Measurements from ENCODE around the gene RNF26.

DNA sequence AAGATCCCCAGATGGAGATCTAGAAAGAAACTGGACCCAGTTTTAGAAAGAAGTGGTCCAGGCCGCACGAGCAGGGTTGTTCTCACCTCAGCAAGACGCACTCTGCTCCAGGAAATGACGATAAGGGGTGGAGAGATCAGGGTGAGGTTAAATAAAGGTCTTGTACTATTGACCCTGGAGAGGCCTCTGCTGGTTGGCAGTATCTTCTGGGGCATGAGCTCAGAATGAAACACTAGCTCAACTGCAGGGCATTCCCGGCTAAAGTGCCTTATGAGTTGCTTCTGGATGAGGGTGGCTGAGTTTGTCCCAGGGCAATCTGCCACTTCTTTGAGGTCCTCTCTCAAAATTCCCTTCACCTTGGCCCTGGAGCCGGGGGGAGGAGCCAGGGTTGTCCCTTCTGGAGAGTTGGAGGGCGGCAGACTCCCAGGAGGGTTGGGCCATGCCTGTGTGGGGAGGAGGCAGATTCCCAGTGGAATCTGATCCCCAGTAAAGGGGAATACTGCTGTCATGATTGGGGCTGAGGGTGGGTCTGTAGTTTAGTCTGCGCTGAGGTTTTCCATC is 36.2 kb downstream of the RNF26 start:
- TF ChIP-seq, protein P1, sequence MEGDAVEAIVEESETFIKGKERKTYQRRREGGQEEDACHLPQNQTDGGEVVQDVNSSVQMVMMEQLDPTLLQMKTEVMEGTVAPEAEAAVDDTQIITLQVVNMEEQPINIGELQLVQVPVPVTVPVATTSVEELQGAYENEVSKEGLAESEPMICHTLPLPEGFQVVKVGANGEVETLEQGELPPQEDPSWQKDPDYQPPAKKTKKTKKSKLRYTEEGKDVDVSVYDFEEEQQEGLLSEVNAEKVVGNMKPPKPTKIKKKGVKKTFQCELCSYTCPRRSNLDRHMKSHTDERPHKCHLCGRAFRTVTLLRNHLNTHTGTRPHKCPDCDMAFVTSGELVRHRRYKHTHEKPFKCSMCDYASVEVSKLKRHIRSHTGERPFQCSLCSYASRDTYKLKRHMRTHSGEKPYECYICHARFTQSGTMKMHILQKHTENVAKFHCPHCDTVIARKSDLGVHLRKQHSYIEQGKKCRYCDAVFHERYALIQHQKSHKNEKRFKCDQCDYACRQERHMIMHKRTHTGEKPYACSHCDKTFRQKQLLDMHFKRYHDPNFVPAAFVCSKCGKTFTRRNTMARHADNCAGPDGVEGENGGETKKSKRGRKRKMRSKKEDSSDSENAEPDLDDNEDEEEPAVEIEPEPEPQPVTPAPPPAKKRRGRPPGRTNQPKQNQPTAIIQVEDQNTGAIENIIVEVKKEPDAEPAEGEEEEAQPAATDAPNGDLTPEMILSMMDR (IDR thresholded peaks at IDR 0.05): no peak
- no peak for TF ChIP-seq POLR2A (IDR thresholded peaks at IDR 0.05)
